GM18498 (cell line): ENCODE data around the gene RAB9B.

Experiments
- ATAC-seq: cut with Tn5 transposase; IDR thresholded peaks from one replicate; pipeline ENCODE4 v1.9.1; 2021; ENCODE audit warnings: mild to moderate bottlenecking, moderate library complexity; ENCODE audit not compliant: unreplicated experiment

Gene RAB9B

DNA sequence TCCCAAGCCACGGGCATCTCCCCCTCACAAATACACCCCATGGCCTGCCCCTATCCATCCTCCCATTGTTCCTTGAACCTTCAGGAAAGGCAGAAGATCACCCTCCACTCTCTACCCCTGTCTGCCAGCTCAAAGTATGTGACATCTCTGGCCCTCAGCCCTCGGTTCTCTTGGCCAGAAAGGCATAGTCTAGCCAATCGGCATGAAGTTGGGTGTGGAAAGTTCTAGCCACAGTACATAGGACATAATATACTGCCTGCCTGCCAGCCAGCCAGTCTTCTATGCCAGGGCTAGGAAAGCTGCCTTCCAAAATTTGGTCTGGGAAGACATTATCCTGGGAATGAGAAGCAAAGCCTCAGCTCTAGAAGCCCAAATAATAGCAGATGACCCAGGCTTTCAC, 58.6 kb downstream of the RAB9B start:
- no peak for ATAC-seq
